ENCODE data around the gene GRAMD4.

DNA sequence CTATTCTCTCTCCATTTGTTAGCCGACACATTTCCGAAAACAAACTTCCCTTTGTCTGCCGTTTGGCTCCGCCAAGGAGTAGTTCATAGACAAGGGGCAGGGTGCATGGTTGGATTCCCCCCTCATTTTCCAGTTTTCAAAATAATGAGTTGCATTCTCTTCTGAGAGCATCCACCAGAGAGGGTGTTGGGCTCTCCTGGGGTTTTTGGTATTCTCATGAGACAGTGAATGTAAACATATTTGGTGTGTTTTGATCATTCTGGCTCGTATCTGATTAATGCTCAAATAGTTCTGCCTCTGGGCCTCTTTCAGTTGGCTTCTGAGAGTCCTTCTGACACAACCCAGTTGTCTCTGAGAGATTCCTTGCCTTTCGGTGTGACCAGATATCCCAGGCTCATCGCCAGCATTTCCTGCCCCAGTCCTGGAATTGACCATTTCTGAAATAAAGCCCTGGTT is 21.7 kb downstream of the GRAMD4 start:
- TF ChIP-seq POLR2AphosphoS5 (IDR thresholded peaks at IDR 0.05) = no peak
- TF ChIP-seq, protein P1, sequence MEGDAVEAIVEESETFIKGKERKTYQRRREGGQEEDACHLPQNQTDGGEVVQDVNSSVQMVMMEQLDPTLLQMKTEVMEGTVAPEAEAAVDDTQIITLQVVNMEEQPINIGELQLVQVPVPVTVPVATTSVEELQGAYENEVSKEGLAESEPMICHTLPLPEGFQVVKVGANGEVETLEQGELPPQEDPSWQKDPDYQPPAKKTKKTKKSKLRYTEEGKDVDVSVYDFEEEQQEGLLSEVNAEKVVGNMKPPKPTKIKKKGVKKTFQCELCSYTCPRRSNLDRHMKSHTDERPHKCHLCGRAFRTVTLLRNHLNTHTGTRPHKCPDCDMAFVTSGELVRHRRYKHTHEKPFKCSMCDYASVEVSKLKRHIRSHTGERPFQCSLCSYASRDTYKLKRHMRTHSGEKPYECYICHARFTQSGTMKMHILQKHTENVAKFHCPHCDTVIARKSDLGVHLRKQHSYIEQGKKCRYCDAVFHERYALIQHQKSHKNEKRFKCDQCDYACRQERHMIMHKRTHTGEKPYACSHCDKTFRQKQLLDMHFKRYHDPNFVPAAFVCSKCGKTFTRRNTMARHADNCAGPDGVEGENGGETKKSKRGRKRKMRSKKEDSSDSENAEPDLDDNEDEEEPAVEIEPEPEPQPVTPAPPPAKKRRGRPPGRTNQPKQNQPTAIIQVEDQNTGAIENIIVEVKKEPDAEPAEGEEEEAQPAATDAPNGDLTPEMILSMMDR (IDR thresholded peaks at IDR 0.05) = no peak
- no peak for TF ChIP-seq POLR2A (IDR thresholded peaks at IDR 0.05)

All from breast epithelium (tissue), 3 donors.